SJCRH30 (cell line): ENCODE results near the gene OR4L1. TPM values are rescaled to one million over a fixed set of nuclear protein-coding genes. Genes with fewer than 3 reads are reported as not detected.
"Not testable (repeated sequence)": the region's sequence is repeated elsewhere in the genome, so short reads cannot be mapped to it uniquely, and the experiment has no call there.

ENCODE experiments used
- DNase-seq, 2 experiments: peaks; one replicate each; pipeline ENCODE4 v3.0.0-alpha.2; 2015 to 2020
- H3K27ac ChIP-seq: fragments of 250-450 bp; sonication (Bioruptor Pico); 2 replicates; pipeline ENCODE4 v1.5.1; 2020; ENCODE audit warnings: mild to moderate bottlenecking, moderate library complexity
- H3K27me3 ChIP-seq: fragments of 250-450 bp; sonication (Bioruptor Pico); 2 replicates; pipeline ENCODE4 v1.5.1; 2020; ENCODE audit warnings: mild to moderate bottlenecking, moderate library complexity
- H3K36me3 ChIP-seq: fragments of 250-450 bp; sonication (Bioruptor Pico); 2 replicates; pipeline ENCODE4 v1.5.1; 2020; ENCODE audit warnings: mild to moderate bottlenecking, moderate library complexity
- H3K4me1 ChIP-seq: fragments of 250-450 bp; sonication (Bioruptor Pico); 2 replicates; pipeline ENCODE4 v1.5.1; 2020; ENCODE audit warnings: mild to moderate bottlenecking, moderate library complexity
- H3K4me3 ChIP-seq: fragments of 250-450 bp; sonication (Bioruptor Pico); 2 replicates; pipeline ENCODE4 v1.5.1; 2020; ENCODE audit warnings: mild to moderate bottlenecking, moderate library complexity
- H3K9me3 ChIP-seq: fragments of 250-450 bp; sonication (Bioruptor Pico); replicated peaks from 2 replicates; pipeline ENCODE4 v1.5.1; 2020; ENCODE audit warnings: mild to moderate bottlenecking, moderate library complexity
- total RNA-seq: library from RNA; depleted of rRNA; stranded (reverse); fragments of >200 nt; shearing (Covaris generic); gene quantifications from 2 replicates; pipeline ENCODE4 v1.2.3, GENCODE V29; 2014; rRNA removed

Gene OR4L1, protein sequence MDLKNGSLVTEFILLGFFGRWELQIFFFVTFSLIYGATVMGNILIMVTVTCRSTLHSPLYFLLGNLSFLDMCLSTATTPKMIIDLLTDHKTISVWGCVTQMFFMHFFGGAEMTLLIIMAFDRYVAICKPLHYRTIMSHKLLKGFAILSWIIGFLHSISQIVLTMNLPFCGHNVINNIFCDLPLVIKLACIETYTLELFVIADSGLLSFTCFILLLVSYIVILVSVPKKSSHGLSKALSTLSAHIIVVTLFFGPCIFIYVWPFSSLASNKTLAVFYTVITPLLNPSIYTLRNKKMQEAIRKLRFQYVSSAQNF
- total RNA-seq = not detected in 2 replicates

DNA sequence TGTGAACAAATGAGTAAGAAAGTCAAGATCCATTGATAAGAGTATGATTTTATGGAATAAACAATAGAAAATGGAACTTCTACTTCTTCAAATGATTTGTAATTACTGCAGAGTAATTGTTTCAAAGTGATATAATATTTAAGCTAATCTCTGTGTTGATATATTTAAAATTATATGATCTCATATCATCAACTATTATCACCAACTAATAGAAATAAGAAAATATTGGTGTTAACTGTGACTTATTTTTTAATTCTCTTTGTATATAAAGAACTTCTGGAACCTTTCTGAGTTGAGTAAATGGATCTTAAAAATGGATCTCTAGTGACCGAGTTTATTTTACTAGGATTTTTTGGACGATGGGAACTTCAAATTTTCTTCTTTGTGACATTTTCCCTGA lies at the start of gene OR4L1:
Gene OR4L1, plus strand, starts transcription at position 301 of the 400 bp plus-strand sequence. Its CDS starts 0 bp downstream, at position 301.
- Histone ChIP-seq H3K4me1 (no peaks in the 10 kb centered on the region), H3K36me3 (no peaks in the 10 kb centered on the region), H3K9me3 (no peaks in the 10 kb centered on the region), H3K4me3 (no peak within 1 kb of the TSS), H3K27me3 (no peaks in the 10 kb centered on the region), H3K27ac (no peak within 1 kb of the TSS)
- no peak for DNase-seq

DNA sequence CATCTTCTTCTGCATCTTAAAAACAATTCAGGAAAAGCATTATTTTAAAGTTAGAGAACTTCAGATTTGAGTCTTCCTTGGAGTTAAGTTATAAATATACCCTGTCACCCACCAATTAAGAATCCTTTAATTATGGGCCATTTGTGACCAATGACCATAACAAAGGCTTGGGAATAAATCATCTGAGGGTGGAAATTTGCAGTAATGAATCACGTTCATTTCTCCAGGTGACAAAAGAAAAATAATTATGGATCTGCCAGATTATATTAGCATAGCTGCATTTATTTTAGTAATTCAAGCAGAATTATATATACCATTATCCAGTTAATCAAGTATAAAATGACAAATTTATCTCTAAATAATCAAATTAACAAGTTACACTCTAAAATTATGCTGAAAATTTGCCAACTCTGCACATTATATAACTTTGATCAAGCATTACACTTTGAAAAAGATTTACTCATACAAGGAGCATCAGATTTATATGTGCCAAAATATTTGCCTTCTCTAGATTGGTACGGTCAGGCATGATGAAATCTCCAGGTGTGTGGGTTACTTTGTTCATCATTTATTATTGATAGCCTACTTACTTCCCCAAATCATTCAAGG lies 40.5 kb upstream of the OR4L1 start, which contains the start of gene OR4K14:
Gene OR4K14, minus strand, starts transcription at position 51 of the 609 bp plus-strand sequence. CDS start 4,114 bp downstream, outside the sequence.
- Histone ChIP-seq H3K27ac (no peak within 1 kb of the TSS), H3K9me3 (no peaks in the 10 kb centered on the region), H3K36me3 (no peaks in the 10 kb centered on the region), H3K27me3 (no peaks in the 10 kb centered on the region), H3K4me1 (no peaks in the 10 kb centered on the region), H3K4me3 (no peak within 1 kb of the TSS)
- DNase-seq = no peak

DNA sequence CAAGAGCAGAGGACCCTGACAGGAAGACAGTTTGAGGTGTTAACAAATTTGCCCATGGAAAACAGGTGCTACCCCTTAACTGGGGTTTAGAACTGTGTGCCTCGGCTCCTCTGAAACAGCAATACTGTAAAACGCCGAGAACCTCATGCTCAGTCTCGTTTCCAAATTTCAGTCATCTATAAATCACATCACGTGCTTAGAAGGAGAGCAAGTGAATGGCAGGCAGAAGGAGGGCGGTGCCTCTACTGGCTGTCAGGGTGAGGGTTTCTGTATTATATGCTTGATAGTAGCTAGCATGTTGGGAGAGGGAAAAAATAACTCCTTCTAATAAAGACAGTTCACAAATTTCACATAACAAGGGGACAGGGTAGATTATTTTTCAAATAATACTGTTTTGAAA lies 28.8 kb upstream of the OR4L1 start:
- H3K4me3 ChIP-seq = no peak overlapping the region
- H3K36me3 ChIP-seq = no peaks in the 10 kb centered on the region
- H3K9me3 ChIP-seq = no peaks in the 10 kb centered on the region
- no peaks in the 10 kb centered on the region; the same call in 1 of the 2 replicates for H3K27me3 ChIP-seq
- no peaks in the 10 kb centered on the region for H3K4me1 ChIP-seq
- DNase-seq = no peak
- H3K27ac ChIP-seq = no peak overlapping the region

DNA sequence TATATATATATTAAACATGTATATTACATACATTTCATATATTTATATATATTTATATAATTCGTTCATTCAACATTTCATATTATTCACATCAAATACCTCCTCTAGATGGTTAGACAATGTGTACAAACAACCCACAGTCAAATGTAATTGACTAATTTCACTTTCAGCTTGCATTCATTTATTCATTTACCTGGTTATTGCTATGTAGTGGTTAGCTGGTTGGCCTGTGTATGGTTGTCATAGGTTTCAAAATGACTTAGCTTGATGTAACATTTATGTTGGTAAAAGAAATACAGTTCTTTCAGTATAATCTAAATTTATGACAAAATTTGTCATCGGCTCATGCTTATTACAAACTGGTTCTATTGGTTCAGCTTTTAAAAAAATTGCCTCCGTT lies 24.4 kb upstream of the OR4L1 start:
- Histone ChIP-seq H3K9me3 (no peaks in the 10 kb centered on the region), H3K4me3 (no peak overlapping the region)

DNA sequence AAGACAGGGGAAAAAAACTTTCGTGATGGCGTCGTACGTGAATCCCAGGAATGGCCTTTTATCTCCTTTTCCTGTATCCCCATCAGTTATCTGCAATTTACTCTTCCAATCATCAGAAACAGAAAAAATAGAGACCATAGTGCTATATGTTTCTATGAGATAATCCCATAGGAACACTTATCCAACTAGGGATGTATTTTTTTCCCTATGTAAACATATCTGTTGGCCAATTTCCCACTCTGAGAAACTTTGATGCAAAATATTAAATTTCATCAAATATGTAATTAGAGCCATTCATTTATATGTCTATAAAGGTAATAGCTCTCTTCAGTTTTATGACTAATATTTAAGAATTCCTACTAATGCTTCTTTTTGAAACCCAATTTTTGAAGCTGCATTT lies 23.9 kb upstream of the OR4L1 start, which contains the start of gene OR4K13:
Gene OR4K13, minus strand, starts transcription at position 101 of the 400 bp plus-strand sequence. CDS start 1,280 bp downstream, outside the sequence.
- H3K36me3 ChIP-seq = no peaks in the 10 kb centered on the region
- H3K4me3 ChIP-seq = no peak within 1 kb of the TSS
- no peak for DNase-seq
- H3K4me1 ChIP-seq = no peaks in the 10 kb centered on the region
- no peaks in the 10 kb centered on the region for H3K27me3 ChIP-seq
- no peak within 1 kb of the TSS for H3K27ac ChIP-seq
- no peaks in the 10 kb centered on the region for H3K9me3 ChIP-seq

More for the DNA sequence above, 24.4 kb upstream of the OR4L1 start:
- Histone ChIP-seq H3K4me1 (no peaks in the 10 kb centered on the region), H3K36me3 (no peaks in the 10 kb centered on the region), H3K27ac (no peak overlapping the region), H3K27me3 (no peaks in the 10 kb centered on the region)
- DNase-seq = no peak

DNA sequence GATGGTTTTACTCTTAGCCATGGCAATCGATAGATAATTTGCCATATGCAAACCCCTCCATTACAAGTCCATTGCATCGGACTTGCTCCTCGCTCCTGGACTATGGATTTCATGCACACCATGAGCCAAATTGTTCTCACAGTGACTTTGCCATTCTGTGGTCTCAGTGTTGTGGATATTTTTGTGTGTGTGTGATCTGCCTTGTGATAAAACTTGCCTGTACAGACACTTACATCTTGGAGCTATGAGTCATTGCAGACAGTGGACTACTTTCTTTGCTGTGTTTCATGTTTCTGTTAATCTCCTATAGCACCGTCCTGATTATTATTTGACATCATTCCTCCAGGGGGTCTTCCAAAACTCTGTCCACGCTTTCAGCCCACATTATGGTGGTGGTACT lies 15.6 kb upstream of the OR4L1 start:
- H3K9me3 ChIP-seq = no peaks in the 10 kb centered on the region

DNA sequence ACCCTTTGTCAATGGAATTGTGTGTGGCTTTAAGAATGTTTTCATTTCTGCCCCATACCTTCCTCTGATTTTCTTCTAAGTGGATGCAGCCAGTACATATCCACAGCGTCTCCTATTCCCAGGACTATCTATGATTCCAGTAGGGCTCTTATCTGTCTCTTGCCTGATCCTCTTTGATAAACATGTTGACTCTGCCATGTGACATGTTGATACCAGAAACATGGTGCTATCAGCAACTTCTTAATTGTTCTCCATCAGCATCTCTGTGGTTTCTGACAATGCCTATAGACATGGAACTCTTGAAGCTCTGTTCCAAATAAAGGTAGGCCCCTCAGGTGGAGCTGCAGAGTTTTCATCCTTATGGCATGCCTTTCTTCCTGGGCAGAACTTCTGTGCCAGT lies 11.6 kb upstream of the OR4L1 start:
- H3K36me3 ChIP-seq = no peaks in the 10 kb centered on the region
- no peaks in the 10 kb centered on the region for H3K4me1 ChIP-seq
- no peak overlapping the region for H3K4me3 ChIP-seq
- DNase-seq = no peak
- H3K27me3 ChIP-seq = 0 out of 2 replicates have a peak, but pooled peaks cover 3% of the 10 kb centered on the region
- H3K27ac ChIP-seq = no peak overlapping the region
- no peaks in the 10 kb centered on the region for H3K9me3 ChIP-seq

More for the DNA sequence above, 15.6 kb upstream of the OR4L1 start:
- no peak overlapping the region for H3K4me3 ChIP-seq
- H3K36me3 ChIP-seq = no peaks in the 10 kb centered on the region
- H3K4me1 ChIP-seq = no peaks in the 10 kb centered on the region
- DNase-seq = no peak
- no peaks in the 10 kb centered on the region for H3K27me3 ChIP-seq
- H3K27ac ChIP-seq = no peak overlapping the region

DNA sequence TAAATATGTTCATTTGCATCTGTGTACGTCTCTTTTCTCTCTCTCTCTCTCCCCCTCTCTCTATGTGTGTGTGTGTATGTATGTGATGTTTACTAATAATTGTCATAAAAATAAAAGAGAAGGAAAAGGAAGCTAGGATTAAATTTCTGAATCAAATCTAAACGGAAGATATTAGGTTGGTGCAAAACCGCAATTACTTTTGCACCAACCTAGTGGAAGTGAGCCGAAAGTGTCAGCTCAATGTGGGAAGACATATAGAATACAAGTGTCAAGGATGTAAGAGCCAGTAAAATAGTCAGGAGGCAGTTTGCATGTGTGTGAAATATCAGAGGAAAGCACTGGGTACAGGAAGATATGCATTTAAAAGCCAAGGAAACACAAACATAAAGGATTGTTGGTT lies 32.2 kb downstream of the OR4L1 start:
- H3K9me3 ChIP-seq = no peaks in the 10 kb centered on the region
- no peak overlapping the region for H3K4me3 ChIP-seq
- no peaks in the 10 kb centered on the region for H3K36me3 ChIP-seq
- DNase-seq = no peak
- H3K4me1 ChIP-seq = no peaks in the 10 kb centered on the region
- no peak overlapping the region for H3K27ac ChIP-seq
- no peaks in the 10 kb centered on the region for H3K27me3 ChIP-seq

DNA sequence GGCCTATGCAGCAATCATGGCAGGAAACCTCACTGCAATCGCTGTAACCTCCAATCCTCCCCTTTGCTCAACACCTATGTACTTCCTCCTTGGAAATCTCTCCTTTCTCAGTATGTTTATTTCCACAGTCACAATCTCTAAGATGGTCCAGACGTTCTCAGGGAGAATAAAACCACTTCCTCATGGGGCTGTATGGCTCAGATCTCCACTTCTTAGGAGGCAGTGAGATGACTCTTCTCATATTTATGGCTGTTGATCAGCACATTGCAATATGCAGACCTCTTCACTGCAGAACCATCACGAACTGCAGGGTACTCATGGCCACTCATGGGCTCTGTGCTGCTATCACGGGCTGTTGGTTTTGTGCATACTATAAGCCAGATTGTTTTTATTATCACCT lies 33.6 kb downstream of the OR4L1 start:
- no peak for DNase-seq
- Histone ChIP-seq H3K4me3 (no peak overlapping the region), H3K4me1 (no peaks in the 10 kb centered on the region), H3K27ac (no peak overlapping the region), H3K27me3 (no peaks in the 10 kb centered on the region), H3K9me3 (no peaks in the 10 kb centered on the region), H3K36me3 (no peaks in the 10 kb centered on the region)

DNA sequence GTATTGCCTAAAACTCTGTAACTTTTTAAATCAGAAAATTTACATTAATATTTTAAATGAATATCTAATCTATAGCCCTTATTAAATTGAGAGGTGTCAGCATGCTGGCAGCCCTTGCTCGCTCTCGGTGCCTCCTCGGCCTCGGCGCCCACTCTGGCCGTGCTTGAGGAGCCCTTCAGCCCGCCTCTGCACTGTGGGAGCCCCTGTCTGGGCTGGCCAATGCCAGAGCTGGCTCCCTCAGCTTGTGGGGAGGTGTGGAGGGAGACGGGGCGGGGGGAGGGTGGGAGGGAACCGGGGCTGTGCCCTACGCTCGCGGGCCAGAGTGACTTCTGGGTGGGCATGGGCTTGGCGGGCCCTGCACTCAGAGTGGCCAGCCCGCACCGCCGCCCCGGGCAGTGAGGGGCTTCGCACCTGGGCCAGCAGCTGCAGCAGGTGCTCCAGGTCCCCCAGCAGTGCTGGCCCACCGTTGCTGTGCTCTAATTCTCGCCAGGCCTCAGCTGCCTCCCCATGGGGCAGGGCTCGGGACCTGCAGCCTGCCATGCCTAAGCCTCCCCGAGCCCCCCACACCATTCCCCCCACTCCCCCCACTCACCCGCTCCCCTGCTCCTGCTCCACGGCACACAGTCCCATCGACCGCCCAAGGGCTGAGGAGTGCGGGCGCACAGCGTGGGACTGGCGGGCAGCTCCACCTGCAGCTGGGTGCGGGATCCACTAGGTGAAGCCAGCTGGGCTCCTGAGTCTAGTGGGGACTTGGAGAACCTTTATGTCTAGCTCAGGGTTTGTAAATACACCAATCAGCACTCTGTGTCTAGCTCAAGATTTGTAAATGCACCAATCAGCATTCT lies 39.3 kb downstream of the OR4L1 start:
- not testable (repeated sequence) for H3K4me3 ChIP-seq, H3K27me3 ChIP-seq, H3K27ac ChIP-seq, DNase-seq, H3K36me3 ChIP-seq, H3K4me1 ChIP-seq, H3K9me3 ChIP-seq

DNA sequence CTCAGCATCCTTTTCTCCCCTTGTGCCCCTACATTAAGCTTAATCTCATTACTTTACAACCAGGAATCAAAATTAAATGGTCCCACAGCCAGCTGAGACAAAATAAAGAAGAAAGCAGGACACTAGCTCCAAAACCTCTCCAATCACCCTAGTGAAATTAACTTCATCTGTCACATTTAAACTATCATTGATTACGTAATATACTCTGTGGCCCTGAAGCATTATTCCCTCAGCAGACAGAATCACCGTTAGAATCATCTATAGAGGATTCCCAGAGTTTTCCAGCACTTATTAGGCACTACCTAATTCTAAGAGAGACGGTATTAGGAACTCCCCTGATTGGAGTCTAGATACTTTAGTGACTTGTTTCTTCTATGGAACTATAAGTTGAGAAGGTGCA lies 50.6 kb downstream of the OR4L1 start, which contains the start of gene OR4K17:
Gene OR4K17, plus strand, starts transcription at position 302 of the 400 bp plus-strand sequence. CDS start 6,761 bp downstream, outside the sequence.
- H3K4me3 ChIP-seq = no peak within 1 kb of the TSS
- H3K27ac ChIP-seq = no peak within 1 kb of the TSS
- no peaks in the 10 kb centered on the region for H3K4me1 ChIP-seq
- no peaks in the 10 kb centered on the region for H3K27me3 ChIP-seq
- no peaks in the 10 kb centered on the region for H3K36me3 ChIP-seq
- no peaks in the 10 kb centered on the region for H3K9me3 ChIP-seq
- no peak for DNase-seq

Other genes with a start within 250 kb of the OR4L1 start
- gene OR4K2, start 184.9 kb upstream of the OR4L1 start, total RNA-seq = not detected in 2 replicates
- not detected in 2 replicates for gene OR4K5, start 139.4 kb upstream of the OR4L1 start, total RNA-seq
- not detected in 2 replicates for gene OR4K1, start 129.1 kb upstream of the OR4L1 start, total RNA-seq
- not detected in 2 replicates for gene OR4K15, start 84.5 kb upstream of the OR4L1 start, total RNA-seq
- not detected in 2 replicates for gene OR4Q2, start 57.9 kb upstream of the OR4L1 start, total RNA-seq
- not detected in 2 replicates for gene OR4K14, start 40.7 kb upstream of the OR4L1 start, total RNA-seq
- gene OR4K13, start 24.0 kb upstream of the OR4L1 start, total RNA-seq = not detected in 2 replicates
- 0.14 TPM in 1 of 2 replicates, not detected in the other for gene OR4K17, start 50.7 kb downstream of the OR4L1 start, total RNA-seq
- not detected in 2 replicates for gene OR4N5, start 78.8 kb downstream of the OR4L1 start, total RNA-seq
- gene OR11G2, start 130.9 kb downstream of the OR4L1 start, total RNA-seq = not detected in 2 replicates
- not detected in 2 replicates for gene OR11H6, start 163.7 kb downstream of the OR4L1 start, total RNA-seq
- gene OR11H7, start 168.9 kb downstream of the OR4L1 start, total RNA-seq = not detected in 2 replicates
- gene OR11H4, start 179.2 kb downstream of the OR4L1 start, total RNA-seq = not detected in 2 replicates
- 11.3 and 12.6 TPM in 2 replicates for gene TTC5, start 245.9 kb downstream of the OR4L1 start, total RNA-seq